WI38 (cell line): ENCODE results near the gene PCDHB9.
"Not testable (repeated sequence)": the region's sequence is repeated elsewhere in the genome, so short reads cannot be mapped to it uniquely, and the experiment has no call there.

Experiments
- H3K4me3 ChIP-seq: 2 replicates; pipeline ENCODE4 v1.5.1; 2011; ENCODE audit warnings: low read depth, mild to moderate bottlenecking, control low read depth, low read length
- CTCF ChIP-seq: IDR thresholded peaks from 2 replicates; pipeline ENCODE4 v1.5.1; 2012; ENCODE audit warnings: low read depth, mild to moderate bottlenecking, control low read depth, low read length

Gene PCDHB9

GRCh38 chr5:141172381-141173204, 14.4 kb upstream of the PCDHB9 start, which contains the start of gene PCDHB7:
Gene PCDHB7 (plus strand): TSS chr5:141172644. CDS start chr5:141172836, 192 bp downstream.
- TF ChIP-seq CTCF: peak; percentile 66
- H3K4me3 ChIP-seq: peak within 1 kb of the TSS; percentile 38

- H3K4me3 ChIP-seq: not testable (repeated sequence)
Observed at GRCh38 chr5:141174291-141175104, 12.5 kb upstream of the PCDHB9 start.

GRCh38 chr5:141175933-141176332, 11.0 kb upstream of the PCDHB9 start:
- no peak overlapping the region for H3K4me3 ChIP-seq
- no peak for TF ChIP-seq CTCF

- not testable (repeated sequence) for H3K4me3 ChIP-seq
Observed at GRCh38 chr5:141177577-141178191, 9.3 kb upstream of the PCDHB9 start, which contains the start of gene PCDHB8. Gene PCDHB8 (plus strand): TSS chr5:141177790. CDS start chr5:141178035, 245 bp downstream.

GRCh38 chr5:141179371-141179770, 7.6 kb upstream of the PCDHB9 start:
- H3K4me3 ChIP-seq: not testable (repeated sequence)

GRCh38 chr5:141179876-141180275, 7.1 kb upstream of the PCDHB9 start:
- H3K4me3 ChIP-seq: not testable (repeated sequence)

- no peak for TF ChIP-seq CTCF
- H3K4me3 ChIP-seq: no peak overlapping the region
Observed at GRCh38 chr5:141180313-141180712, 6.6 kb upstream of the PCDHB9 start.

- TF ChIP-seq CTCF: peak; percentile 31
- peak within 1 kb of the TSS; percentile 52 for H3K4me3 ChIP-seq
Observed at GRCh38 chr5:141182248-141182647, 4.7 kb upstream of the PCDHB9 start, which contains the start of gene PCDHB16. Gene PCDHB16 (plus strand): TSS chr5:141182387. CDS start chr5:141182560, 173 bp downstream.

GRCh38 chr5:141184117-141184855, 2.7 kb upstream of the PCDHB9 start:
- not testable (repeated sequence) for H3K4me3 ChIP-seq

GRCh38 chr5:141188682-141189081, 1.7 kb downstream of the PCDHB9 start:
- H3K4me3 ChIP-seq: not testable (repeated sequence)

- not testable (repeated sequence) for H3K4me3 ChIP-seq
Observed at GRCh38 chr5:141189131-141189530, 2.2 kb downstream of the PCDHB9 start.
